ENCODE data around the gene MAT1A.
"Not testable (repeated sequence)": the region's sequence is repeated elsewhere in the genome, so short reads cannot be mapped to it uniquely, and the experiment has no call there.

Gene MAT1A

GRCh38 chr10:80265740-80266512 is 23.5 kb downstream of the MAT1A start:
- no peak for DNase-seq (ENCODE audit: low read depth, low spot score)

- DNase-seq (ENCODE audit: low read depth, low spot score), result no peak
Observed at GRCh38 chr10:80264081-80265056, 25.1 kb downstream of the MAT1A start.

GRCh38 chr10:80261316-80262030 is 28.0 kb downstream of the MAT1A start:
- DNase-seq (ENCODE audit: low read depth, low spot score), result no peak

GRCh38 chr10:80260295-80261243 is 28.9 kb downstream of the MAT1A start:
- DNase-seq (ENCODE audit: low read depth, low spot score), result no peak

GRCh38 chr10:80259405-80259871 is 30.0 kb downstream of the MAT1A start:
- no peak for DNase-seq (ENCODE audit: low read depth, low spot score)

- not testable (repeated sequence) for DNase-seq (ENCODE audit: low read depth, low spot score)
Observed at GRCh38 chr10:80256798-80257197, 32.7 kb downstream of the MAT1A start.

- not testable (repeated sequence) for DNase-seq (ENCODE audit: low read depth, low spot score)
Observed at GRCh38 chr10:80254726-80255125, 34.7 kb downstream of the MAT1A start.

GRCh38 chr10:80253963-80254271 is 35.5 kb downstream of the MAT1A start:
- DNase-seq (ENCODE audit: low read depth, low spot score), result not testable (repeated sequence)

- no peak for DNase-seq (ENCODE audit: low read depth, low spot score)
Observed at GRCh38 chr10:80253266-80253962, 36.0 kb downstream of the MAT1A start.

GRCh38 chr10:80252296-80252887 is 37.1 kb downstream of the MAT1A start:
- no peak for DNase-seq (ENCODE audit: low read depth, low spot score)

GRCh38 chr10:80251703-80252280 is 37.7 kb downstream of the MAT1A start:
- not testable (repeated sequence) for DNase-seq (ENCODE audit: low read depth, low spot score)

- not testable (repeated sequence) for DNase-seq (ENCODE audit: low read depth, low spot score)
Observed at GRCh38 chr10:80250399-80250798, 39.1 kb downstream of the MAT1A start.

GRCh38 chr10:80249906-80250305 is 39.6 kb downstream of the MAT1A start:
- DNase-seq (ENCODE audit: low read depth, low spot score), result not testable (repeated sequence)

GRCh38 chr10:80247611-80248010 is 41.8 kb downstream of the MAT1A start:
- DNase-seq (ENCODE audit: low read depth, low spot score), result not testable (repeated sequence)

- not testable (repeated sequence) for DNase-seq (ENCODE audit: low read depth, low spot score)
Observed at GRCh38 chr10:80244371-80244770, 45.1 kb downstream of the MAT1A start.

- DNase-seq (ENCODE audit: low read depth, low spot score), result not testable (repeated sequence)
Observed at GRCh38 chr10:80242341-80242740, 47.1 kb downstream of the MAT1A start.

GRCh38 chr10:80236457-80236856 is 53.0 kb downstream of the MAT1A start:
- not testable (repeated sequence) for DNase-seq (ENCODE audit: low read depth, low spot score)

- DNase-seq (ENCODE audit: low read depth, low spot score), result not testable (repeated sequence)
Observed at GRCh38 chr10:80234331-80235235, 54.9 kb downstream of the MAT1A start.
